GM18873 (cell line): ENCODE results near the gene PALLD.
"Not testable (repeated sequence)": the region's sequence is repeated elsewhere in the genome, so short reads cannot be mapped to it uniquely, and the experiment has no call there.

Experiments
- ATAC-seq: cut with Tn5 transposase; IDR thresholded peaks from one replicate; pipeline ENCODE4 v1.9.1; 2021; ENCODE audit warnings: mild to moderate bottlenecking, moderate library complexity, moderate number of reproducible peaks; ENCODE audit not compliant: unreplicated experiment, low FRiP score

The PALLD gene

GRCh38 chr4:168719725-168720124 lies 222.9 kb downstream of the PALLD start:
- ATAC-seq, result no peak

- ATAC-seq, result no peak
These were observed 223.6 kb downstream of the PALLD start for GRCh38 chr4:168720396-168720900.

DNA sequence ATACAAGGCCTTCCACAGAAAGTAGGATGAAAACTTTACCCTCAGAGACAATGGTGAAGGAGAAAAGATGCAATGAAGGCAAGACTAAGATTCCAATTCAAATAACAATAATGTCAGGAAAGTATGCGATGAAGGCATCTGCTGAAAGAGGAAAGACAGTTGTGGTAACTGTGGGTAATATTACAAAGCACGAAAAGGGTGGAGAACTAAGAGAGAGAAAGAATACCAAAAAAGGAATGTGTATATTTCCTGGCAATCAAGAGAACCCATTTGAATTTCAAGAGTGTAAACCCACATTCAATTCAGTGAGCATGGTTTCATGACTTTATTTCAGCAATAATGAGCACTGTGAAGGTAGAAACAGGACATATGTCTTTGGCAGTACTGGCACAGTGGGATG lies 225.5 kb downstream of the PALLD start:
- ATAC-seq, result no peak

DNA sequence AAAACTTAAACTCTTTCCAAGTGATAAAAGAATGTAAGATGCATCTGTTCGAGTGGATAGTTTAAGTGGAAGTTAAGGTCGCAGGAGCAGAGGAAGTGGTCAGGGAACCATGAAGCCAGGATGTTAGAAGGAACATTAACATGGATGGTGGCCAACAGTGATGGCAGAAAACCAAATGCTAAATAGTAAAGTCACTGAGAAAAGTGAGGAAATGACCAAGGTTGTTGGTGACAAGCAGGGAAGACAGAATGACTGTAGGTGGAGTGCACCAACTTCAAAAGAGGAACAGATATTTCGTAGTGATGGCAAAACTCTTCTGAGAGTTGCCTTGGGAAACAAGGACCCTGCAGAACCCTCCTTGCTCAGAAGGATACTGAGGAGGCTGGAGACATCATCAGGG lies 226.2 kb downstream of the PALLD start:
- ATAC-seq, result no peak

DNA sequence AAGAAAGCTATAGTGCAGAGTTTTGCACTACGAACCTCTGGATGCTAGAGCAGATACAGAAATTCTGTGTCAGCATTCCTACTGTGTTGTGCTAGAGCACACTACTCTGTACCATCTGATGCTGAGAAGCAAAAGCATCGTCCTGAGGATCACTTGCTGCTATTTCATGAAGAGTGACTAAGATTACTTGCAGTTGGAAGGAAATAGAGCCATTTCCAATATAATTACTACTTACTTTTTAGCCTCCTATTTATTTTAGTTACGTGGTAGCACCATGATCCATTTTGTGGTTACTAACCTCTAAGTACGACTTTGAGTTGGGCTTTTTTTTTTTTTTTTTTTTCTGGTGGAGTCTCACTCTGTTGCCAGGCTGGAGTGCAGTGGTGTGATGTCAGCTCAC lies 226.7 kb downstream of the PALLD start:
- no peak for ATAC-seq

DNA sequence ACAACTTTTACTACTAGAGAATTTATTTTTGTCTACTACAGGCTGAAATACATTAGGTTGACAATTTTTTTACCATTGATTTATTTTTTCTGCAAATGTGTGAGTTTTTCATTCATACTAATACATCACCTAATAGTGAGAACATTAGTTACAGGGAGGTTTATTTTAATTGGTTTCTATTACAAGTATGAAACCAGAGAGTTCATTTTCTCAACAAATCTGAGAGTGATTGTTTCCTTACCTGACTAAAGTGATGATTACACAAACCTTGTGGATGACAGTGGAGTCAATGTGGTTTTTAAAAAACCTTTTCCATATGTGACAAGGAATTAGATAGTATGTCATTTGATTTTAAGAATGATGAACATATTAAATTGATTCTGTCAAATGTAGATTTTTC lies 227.4 kb downstream of the PALLD start:
- peak; percentile 50 for ATAC-seq

- ATAC-seq, result no peak
These were observed 228.0 kb downstream of the PALLD start for GRCh38 chr4:168724686-168725411.

DNA sequence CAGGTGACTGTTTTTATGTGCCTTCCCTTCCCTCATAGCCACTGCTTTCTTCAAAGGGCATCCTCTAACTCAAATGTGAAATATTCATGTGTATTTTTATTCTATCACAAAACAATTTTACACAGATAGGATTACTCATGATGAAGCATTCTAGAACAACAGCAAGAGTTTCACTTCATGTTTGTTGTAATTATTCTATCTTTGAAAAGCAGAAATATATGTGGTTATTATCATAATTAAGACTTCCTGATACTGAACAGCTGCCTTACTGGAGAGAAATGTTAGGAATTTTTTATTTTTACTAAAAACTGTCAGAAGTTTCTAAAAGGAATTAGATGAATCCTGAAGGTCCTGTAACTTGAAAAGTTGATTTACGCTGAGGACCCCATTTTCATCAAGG lies 229.1 kb downstream of the PALLD start:
- no peak for ATAC-seq

DNA sequence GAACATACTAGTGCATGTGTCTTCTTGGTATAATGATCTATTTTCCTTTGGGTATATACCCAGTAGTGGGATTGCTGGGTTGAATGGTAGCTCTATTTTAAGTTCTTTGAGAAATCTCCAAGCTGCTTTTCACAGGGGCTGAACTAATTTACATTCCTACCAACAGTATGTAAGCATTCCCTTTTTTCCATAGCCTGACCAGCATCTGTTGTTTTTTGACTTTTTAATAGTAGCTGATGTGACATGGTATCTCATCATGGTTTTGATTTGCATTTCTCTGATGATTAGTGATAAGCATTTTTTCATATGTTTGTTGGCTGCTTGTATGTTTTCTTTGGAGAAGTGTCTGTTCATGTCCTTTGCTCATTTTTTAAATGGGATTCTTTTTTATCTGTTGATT lies 230.3 kb downstream of the PALLD start:
- ATAC-seq, result not testable (repeated sequence)

DNA sequence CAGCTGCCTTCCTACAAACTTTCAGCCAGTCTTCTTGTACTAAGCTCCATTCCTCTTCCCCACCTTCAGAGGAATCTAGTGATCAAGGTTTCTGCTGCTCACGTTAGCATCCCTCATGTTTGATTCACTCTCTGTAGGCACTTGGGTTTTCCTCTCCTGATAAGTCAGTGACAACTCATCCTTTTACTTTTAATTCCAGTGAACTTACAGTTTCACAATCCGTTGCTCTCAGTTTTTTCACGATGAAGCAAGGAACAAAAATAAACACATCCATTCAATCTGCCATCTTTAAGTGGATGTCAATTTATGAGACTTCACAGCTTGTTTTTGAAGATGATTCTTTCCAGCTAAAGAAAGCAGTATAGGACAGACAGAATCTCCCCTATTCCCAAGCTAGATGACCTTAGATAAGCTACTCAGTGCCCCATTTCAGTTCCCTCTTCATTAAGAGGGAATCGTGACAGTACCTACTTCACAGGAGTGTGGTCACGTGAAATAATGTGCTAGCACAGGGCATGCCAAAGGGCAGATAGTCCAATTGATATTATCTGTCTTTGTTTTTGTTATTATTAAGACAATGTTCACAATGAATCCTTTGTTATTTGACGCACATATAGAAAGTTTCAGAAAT lies 234.3 kb downstream of the PALLD start:
- no peak for ATAC-seq

GRCh38 chr4:168731706-168732414 lies 235.0 kb downstream of the PALLD start:
- no peak for ATAC-seq

GRCh38 chr4:168732714-168733113 lies 235.9 kb downstream of the PALLD start:
- no peak for ATAC-seq

DNA sequence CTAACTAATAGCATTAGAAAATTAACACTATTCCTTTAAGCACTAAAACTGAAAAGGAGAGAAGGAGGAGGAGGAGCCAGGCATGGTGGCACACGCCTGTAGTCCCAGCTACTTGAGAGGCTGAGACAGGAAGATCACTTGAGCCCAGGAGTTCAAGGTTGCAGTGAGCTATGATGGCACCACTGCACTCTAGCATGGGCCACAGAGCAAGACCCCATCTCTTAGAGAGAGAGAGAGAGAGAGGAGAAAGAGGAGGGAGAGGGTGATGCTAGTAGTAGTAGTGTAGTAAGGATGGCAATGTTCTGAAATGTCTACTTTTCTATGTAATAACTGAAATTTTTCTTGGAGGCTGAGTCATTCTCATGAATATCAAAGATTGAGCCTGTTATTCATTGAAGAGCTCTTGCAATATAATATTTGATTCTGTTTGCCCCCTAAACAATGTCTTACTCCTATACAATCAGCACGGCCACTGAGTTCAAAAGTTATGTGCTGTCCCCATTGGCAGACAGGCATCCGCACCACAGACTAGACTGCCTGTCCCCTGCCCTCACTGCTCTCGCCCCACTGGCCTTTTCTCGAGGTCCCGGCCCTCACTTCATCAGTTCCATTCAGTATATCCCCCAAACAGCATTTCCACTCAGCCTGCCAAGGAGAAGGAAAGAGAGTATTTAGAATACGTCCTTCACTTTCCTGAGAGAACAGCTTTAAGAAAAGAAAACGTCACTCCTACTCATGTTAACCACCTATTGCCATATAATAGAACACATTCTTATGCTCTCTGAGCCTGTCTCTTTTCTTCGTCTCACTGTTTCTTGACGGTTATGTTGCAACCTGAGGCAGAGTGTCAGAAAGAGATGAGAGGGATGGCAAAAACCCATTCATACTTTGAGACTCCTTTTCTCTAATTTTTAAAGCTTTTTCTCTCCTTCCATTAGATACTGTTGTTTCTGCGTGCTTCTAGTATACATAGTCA lies 238.1 kb downstream of the PALLD start:
- ATAC-seq, result no peak

DNA sequence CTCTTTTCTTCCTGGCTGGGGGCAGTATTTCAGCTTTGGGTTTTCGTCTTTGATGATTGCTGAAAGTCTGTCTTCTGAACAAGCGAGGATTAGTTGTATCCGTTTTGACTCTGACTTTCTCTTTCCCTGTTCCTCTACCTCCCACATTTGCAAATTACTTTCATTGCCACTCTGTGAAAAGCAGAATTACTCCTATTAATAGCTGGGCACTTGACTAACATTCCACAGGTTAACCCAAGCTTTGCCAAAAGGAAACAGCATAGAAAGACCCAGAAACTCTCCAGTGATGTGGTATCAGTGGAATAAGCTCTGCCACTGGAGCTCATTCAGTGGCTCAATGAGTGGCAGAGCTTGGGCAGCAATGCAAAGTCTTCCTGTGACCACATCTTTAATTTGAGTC lies 238.9 kb downstream of the PALLD start:
- ATAC-seq, result no peak

DNA sequence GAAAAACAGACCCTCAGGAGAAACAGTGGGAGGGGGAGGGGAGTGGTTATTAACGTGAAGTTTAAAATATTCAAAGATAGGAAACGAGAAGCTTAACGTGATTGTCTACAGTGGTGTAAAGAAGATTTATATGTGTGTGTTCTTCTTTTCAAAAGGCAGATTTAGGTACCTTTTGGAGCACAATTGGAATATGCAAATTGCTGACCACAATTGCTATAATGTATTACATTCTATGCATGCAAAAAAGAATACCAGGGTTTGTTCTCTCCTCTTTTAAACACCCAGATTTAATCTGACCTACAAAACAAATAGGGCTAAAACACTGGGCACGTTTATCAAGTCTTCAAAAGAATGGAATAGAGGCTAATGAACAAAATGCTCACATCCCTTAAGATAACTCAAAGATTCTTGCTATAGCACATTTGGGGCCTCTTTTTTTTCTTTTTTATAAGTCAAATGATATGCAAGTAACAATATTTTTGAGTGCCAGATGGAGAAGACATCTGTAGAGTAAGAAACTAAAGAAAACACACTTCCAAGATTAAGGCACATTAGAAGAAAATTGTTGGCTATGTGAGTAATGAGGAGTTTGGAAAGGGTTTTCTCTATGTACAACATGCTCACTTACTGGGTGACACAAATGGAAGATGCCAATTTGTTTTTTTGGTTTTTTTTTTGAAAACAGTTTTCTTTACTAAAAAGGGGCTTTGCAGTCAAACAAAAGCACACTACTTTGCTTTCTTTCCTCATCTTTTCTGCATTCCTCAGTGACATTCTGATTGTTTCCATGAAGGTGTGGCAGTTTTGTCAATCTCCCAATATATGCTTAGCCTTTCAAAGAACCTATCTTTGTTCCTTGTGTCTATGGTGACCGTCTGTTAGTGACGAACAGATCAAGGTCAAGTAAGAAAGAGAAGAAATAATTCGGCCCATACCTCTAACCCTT lies 240.3 kb downstream of the PALLD start:
- no peak for ATAC-seq

GRCh38 chr4:168737806-168738172 lies 240.9 kb downstream of the PALLD start:
- ATAC-seq, result no peak

- no peak for ATAC-seq
These were observed 243.0 kb downstream of the PALLD start for GRCh38 chr4:168739886-168740285.

- ATAC-seq, result no peak
These were observed 243.8 kb downstream of the PALLD start for GRCh38 chr4:168740691-168741090.
